Caco-2 (cell line): ENCODE data around the gene HOXC9. TPM values are rescaled to one million over a fixed set of nuclear protein-coding genes. Genes with fewer than 3 reads are reported as not detected.

Experiments used
- BruUV-seq: library from RNA; stranded (reverse); fragments of 400-500 nt; replicated peaks from 2 replicates; lab custom pipeline; 2021; lab: Mats Ljungman, UMichigan
- CTCF ChIA-PET: fragments of 300-600 bp; sonication (Branson Sonifier 250); formaldehyde crosslinking; loops from one replicate; lab custom pipeline; 2022; ENCODE audit warnings: antibody characterized with exemption; lab: Charles Lee
- POLR2A ChIA-PET: fragments of 300-600 bp; sonication (Branson Sonifier 250); formaldehyde crosslinking; loops from one replicate; lab custom pipeline; 2022; ENCODE audit warnings: antibody characterized with exemption; lab: Charles Lee
- DNase-seq, 2 experiments: peaks; one replicate each; pipeline versions ENCODE4 v3.0.0 to v3.0.0-alpha.2; 2020 to 2022
- H3K27me3 ChIP-seq: replicated peaks from 2 replicates; pipeline ENCODE4 v1.6.0; 2011; ENCODE audit warnings: low read length; ENCODE audit not compliant: control insufficient read depth, insufficient read depth
- H3K36me3 ChIP-seq: 2 replicates; pipeline ENCODE4 v1.5.1; 2011; ENCODE audit warnings: low read length; ENCODE audit not compliant: control insufficient read depth, insufficient read depth
- H3K4me1 ChIP-seq: fragments of 250-450 bp; sonication (Bioruptor Pico); 2 replicates; pipeline ENCODE4 v1.5.1; 2020; ENCODE audit warnings: mild to moderate bottlenecking
- H3K4me3 ChIP-seq: 2 replicates; pipeline ENCODE4 v1.5.1; 2011; ENCODE audit warnings: low read depth, mild to moderate bottlenecking, control low read depth, low read length
- H3K9me3 ChIP-seq: fragments of 250-450 bp; sonication (Bioruptor Pico); 2 replicates; pipeline ENCODE4 v1.5.1; 2020; ENCODE audit warnings: mild to moderate bottlenecking, moderate library complexity
- H3K27ac Mint-ChIP-seq: one replicate; pipeline ENCODE4 v1.8.0; 2022; ENCODE audit warnings: mixed read lengths; ENCODE audit not compliant: unreplicated experiment
- H3K27me3 Mint-ChIP-seq: one replicate; pipeline ENCODE4 v1.8.0; 2022; ENCODE audit warnings: mixed read lengths; ENCODE audit not compliant: insufficient read depth, unreplicated experiment
- H3K36me3 Mint-ChIP-seq: one replicate; pipeline ENCODE4 v1.8.0; 2022; ENCODE audit warnings: mild to moderate bottlenecking, mixed read lengths; ENCODE audit not compliant: insufficient read depth, unreplicated experiment
- H3K4me1 Mint-ChIP-seq: one replicate; pipeline ENCODE4 v1.8.0; 2022; ENCODE audit warnings: low read depth, mixed read lengths; ENCODE audit not compliant: unreplicated experiment
- H3K4me3 Mint-ChIP-seq: one replicate; pipeline ENCODE4 v1.8.0; 2022; ENCODE audit warnings: mild to moderate bottlenecking, moderate library complexity, mixed read lengths; ENCODE audit not compliant: unreplicated experiment
- H3K9me3 Mint-ChIP-seq: one replicate; pipeline ENCODE4 v1.8.0; 2022; ENCODE audit warnings: mixed read lengths; ENCODE audit not compliant: unreplicated experiment
- intact Hi-C: fragments of 100-400 bp; cut with micrococcal nuclease; formaldehyde crosslinking; loops from one replicate; pipeline ENCODE4 v1.10.0; 2022; ENCODE audit not compliant: unreplicated experiment
- total RNA-seq: library from RNA; stranded (reverse); gene quantifications from 2 replicates; pipeline ENCODE4 v1.2.3, GENCODE V29; 2022
- TF ChIP-seq, protein P1 (sequence below), 2 experiments: fragments of 200-600 bp in 1 of 2; IDR thresholded peaks; 1 replicate in 1 of 2; 2 replicates in 1 of 2; pipeline versions ENCODE4 v1.5.1 to v1.8.0; 2011 to 2022; ENCODE audit warnings: antibody characterized with exemption in 1 of 2, control low read depth in 1 of 2, inconsistent platforms in 1 of 2, low read depth in 1 of 2, low read length in 1 of 2, mild to moderate bottlenecking in 1 of 2, moderate library complexity in 1 of 2; ENCODE audit not compliant: insufficient read depth in 1 of 2, severe bottlenecking in 1 of 2, unreplicated experiment in 1 of 2

The HOXC9 gene
- total RNA-seq, 1 experiment from 2014 or later, result 2.9 TPM

DNA sequence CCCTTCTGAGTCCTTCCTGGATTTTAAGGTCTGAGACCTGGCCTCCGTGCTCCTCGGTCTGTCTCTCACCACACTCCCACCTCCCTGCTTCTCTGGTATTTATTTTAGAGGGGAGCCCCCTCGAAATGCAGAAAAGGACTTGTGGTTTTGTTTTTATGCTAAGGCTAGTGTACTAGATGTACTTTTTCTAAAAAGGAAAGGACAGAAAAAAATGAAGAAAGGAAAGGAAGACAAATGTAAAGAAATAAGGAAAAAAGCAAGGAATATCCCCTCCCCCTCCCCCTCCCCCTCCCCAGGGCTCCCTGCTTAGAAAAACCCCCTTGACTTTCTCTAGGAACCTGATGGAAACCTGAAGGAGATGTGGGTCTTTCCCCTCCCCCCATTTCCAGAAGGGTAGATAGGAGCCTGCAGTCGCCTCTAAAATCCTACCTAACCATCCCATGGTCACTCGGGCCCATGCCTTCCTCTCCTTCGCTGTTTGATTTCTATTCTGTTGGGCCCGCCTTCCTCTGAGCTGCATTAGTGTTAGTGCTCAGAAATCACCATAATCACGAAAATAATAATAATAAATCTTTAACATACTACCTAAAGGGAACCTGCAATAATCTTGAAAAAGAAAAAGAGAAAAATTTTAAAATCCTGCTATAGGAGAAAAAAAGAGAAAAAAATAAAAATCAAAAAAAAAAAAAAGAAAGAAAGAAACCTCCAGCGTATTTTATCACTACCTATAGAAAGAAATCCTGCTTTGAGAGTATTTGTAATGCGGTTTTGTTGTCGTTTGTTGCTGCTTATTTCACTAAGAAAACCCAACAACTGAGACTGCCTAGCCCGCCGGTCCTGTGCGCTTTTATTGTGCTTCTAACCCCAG, 11.9 kb downstream of the HOXC9 start:
- H3K4me1 ChIP-seq, result peaks cover 58% of the 10 kb centered on the region
- H3K4me1 Mint-ChIP-seq, result peaks cover 30% of the 10 kb centered on the region
- no peaks in the 10 kb centered on the region for H3K27me3 ChIP-seq
- intact Hi-C loops, result no loop called here
- ChIA-PET POLR2A (no interaction called here), CTCF (interaction anchor here (1.0 to 1.4 kb wide), 2 partner anchors 20 kb away, joined by 3 to 4 read pairs; no protein-coding TSS in a partner anchor)
- H3K4me3 ChIP-seq, result no peak overlapping the region
- H3K4me3 Mint-ChIP-seq, result peak overlapping the region; percentile 60
- peak overlapping the region; percentile 63 for H3K27ac Mint-ChIP-seq
- peaks cover 6% of the 10 kb centered on the region for H3K36me3 Mint-ChIP-seq
- no TSS peak for BruUV-seq
- no peaks in the 10 kb centered on the region for H3K9me3 ChIP-seq
- DNase-seq, result no peak
- no peaks in the 10 kb centered on the region for H3K27me3 Mint-ChIP-seq
- H3K36me3 ChIP-seq, result no peaks in the 10 kb centered on the region; the same call in 1 of the 2 replicates
- TF ChIP-seq, protein P1, sequence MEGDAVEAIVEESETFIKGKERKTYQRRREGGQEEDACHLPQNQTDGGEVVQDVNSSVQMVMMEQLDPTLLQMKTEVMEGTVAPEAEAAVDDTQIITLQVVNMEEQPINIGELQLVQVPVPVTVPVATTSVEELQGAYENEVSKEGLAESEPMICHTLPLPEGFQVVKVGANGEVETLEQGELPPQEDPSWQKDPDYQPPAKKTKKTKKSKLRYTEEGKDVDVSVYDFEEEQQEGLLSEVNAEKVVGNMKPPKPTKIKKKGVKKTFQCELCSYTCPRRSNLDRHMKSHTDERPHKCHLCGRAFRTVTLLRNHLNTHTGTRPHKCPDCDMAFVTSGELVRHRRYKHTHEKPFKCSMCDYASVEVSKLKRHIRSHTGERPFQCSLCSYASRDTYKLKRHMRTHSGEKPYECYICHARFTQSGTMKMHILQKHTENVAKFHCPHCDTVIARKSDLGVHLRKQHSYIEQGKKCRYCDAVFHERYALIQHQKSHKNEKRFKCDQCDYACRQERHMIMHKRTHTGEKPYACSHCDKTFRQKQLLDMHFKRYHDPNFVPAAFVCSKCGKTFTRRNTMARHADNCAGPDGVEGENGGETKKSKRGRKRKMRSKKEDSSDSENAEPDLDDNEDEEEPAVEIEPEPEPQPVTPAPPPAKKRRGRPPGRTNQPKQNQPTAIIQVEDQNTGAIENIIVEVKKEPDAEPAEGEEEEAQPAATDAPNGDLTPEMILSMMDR (IDR thresholded peaks at IDR 0.05; ENCODE audit: insufficient read depth in 1 of 2, low read depth in 1 of 2, low read length in 1 of 2, severe bottlenecking in 1 of 2, unreplicated experiment in 1 of 2), result no peak
- no peaks in the 10 kb centered on the region for H3K9me3 Mint-ChIP-seq

DNA sequence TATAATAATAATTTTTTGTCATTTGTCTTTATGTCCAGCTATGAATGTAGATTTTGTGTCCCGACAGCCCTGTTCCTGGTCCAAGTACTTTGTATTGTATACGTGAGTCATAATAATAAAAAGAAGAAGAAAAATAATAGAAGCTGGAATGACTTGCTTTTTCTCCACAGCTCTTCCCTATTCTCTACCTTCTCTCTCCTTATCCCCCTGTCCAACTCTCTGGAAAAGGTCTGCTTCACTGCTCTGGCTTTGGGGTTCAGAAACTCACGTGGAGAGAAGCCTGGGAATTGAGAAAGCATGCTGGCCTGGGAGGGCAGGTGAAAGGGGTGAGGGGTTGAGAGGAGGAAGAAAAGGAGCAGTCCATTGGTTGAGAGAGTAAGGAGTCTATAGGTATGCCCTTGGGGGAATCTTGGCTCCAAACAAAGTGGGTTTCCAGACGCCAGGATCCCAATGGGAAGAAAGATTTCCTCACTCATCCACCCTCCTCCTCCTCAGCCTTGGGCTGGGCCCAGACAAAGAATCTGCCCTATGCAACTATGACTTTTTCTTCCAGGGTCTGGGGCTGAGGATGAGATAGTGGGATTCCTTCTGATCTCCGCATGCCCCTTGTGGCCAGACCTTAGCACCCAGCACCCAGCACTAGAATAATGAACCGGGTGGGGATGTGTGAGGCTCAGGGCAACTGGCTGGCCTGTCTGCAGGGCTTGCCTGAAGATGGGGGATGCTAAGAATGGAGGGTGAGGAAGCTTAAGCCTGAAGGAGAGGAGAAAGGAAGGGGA, 12.9 kb downstream of the HOXC9 start:
- intact Hi-C loops, result no loop called here
- BruUV-seq, result no TSS peak
- no peaks in the 10 kb centered on the region for H3K27me3 ChIP-seq
- Mint-ChIP-seq H3K27me3 (no peaks in the 10 kb centered on the region), H3K4me3 (peak overlapping the region; percentile 5), H3K27ac (peak overlapping the region; percentile 63), H3K4me1 (peaks cover 30% of the 10 kb centered on the region), H3K9me3 (no peaks in the 10 kb centered on the region), H3K36me3 (peaks cover 6% of the 10 kb centered on the region)
- H3K9me3 ChIP-seq, result no peaks in the 10 kb centered on the region
- POLR2A ChIA-PET, result no interaction called here
- CTCF ChIA-PET, result interaction anchor here (0.5 to 1.0 kb wide), 2 partner anchors 20 to 632 kb away, joined by 3 read pairs; no protein-coding TSS in a partner anchor
- DNase-seq, result no peak
- TF ChIP-seq, protein P1 (IDR thresholded peaks at IDR 0.05; ENCODE audit: insufficient read depth in 1 of 2, low read depth in 1 of 2, low read length in 1 of 2, severe bottlenecking in 1 of 2, unreplicated experiment in 1 of 2), result peak in 1 of 2 experiments; percentile 8
- no peak overlapping the region for H3K4me3 ChIP-seq
- H3K36me3 ChIP-seq, result no peaks in the 10 kb centered on the region; the same call in 1 of the 2 replicates
- peaks cover 49% of the 10 kb centered on the region for H3K4me1 ChIP-seq
